Renal cortical epithelial cell (primary cell): Measurements from ENCODE around the gene RADIL. TPM values are rescaled to one million over a fixed set of nuclear protein-coding genes. Genes with fewer than 3 reads are reported as not detected.

ENCODE experiments used
- DNase-seq: peaks from one replicate; pipeline ENCODE4 v3.0.0-alpha.2; 2011; ENCODE audit warnings: low read depth
- total RNA-seq: library from RNA; depleted of rRNA; stranded (reverse); fragments of >200 nt; gene quantifications from 2 replicates; pipeline ENCODE4 v1.2.3, GENCODE V29; 2014

RADIL gene
- total RNA-seq, 1 donor from 2014 or later: not detected

DNA sequence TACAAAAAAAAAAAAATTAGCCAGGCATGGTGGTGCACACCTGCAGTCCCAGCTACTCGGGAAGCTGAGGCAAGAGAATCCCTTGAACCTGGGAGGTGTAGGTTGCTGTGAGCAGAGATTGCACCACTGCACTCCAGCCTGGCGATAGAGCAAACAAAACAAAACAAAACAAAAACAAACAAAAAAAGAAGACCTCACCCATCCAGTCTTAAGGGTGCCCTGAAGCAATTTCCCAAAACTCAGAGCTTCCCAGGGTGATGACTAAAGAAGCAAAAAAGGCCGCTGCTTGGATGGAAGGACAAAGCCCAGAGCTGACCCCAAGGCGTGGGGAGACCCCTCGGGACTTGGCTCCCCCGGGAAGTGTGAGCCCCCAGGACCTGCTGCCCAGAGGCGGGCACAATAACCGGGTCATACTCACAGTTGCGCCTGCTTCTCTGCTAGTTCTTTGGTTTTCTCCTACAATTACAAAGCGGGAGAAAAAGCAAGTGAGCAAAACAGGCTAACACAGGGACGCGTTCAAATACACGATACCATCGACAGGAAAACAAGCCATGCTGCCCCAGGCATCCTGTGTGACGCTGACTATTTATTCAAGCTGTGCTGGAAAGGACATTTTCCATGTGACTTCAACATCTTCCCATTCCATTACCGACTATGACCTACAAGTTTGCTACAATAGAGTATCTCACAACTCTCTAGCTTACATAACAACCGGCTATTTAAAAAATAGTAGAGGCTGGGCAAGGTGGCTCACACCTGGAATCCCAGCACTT is 51.6 kb downstream of the RADIL start:
- no peak for DNase-seq

DNA sequence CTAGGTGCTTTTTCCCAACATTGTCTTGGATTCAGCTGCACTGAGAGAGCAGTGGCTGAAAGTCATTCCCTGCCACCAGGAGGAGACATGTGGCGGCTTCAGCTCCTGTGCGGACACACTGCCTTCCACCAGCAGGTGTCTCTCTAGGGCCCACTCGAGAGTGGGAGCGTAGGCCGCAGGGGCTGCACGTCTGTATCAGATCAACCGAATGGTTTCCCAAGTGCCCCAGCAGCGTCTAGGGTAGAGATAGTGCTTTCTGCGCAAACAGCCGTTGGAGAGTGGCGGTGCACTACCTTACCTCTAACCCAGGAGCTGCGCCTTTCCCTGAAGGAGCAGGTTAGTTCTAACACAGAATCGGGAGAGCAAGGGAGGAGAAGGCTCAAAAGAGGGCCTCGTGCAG is 53.3 kb downstream of the RADIL start:
- DNase-seq: peak; percentile 40

DNA sequence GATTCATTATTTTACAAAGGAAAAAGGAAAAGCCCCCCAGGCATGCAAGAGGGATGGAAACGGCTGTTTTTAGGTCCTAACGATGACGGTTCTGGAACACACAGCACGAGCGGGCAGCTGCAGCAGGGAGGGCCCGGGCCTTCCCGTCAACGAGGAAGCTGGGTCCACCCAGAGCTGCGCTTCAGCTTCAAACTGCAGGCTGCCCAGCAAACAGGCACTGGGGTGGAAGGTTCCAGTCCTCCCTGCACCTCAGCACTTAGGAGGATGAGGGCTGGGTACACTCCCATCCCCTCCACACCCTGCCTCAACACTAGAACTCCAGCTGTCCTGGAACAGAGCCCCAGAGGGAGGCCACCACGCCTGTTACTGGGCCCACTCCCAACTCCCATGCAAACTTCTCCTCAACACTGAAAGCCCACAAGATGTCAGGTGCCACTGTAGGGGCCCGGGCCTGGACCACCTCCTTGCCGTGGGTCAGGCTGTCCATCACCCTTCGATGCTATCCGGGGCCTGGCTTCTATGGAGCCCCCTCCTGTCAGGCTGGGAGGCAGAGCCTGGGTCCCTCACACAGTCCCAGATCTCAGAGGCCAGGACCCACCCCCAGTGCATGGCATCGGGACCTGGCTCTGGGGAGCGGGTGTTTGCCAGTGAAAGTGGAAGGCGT is 54.7 kb downstream of the RADIL start:
- DNase-seq: no peak

DNA sequence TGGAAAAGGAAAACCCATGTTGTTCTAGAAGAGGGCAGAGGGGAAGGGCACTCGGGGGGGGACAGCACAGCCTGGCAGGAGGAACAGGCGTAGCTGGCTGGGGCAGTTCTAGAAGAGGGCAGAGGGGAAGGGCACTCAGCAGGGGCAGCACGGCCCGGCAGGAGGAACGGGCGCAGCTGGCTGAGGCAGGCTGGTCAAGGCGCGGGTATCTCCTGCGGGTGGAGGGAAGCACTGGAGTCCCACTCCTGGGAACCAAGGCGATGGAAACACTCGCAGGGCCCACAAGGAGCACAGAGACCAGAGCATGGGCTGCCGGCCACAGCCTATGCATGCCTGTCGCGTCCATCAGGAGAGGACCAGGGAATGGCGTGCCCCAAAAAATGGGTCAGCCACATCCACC is 58.4 kb downstream of the RADIL start:
- no peak for DNase-seq

DNA sequence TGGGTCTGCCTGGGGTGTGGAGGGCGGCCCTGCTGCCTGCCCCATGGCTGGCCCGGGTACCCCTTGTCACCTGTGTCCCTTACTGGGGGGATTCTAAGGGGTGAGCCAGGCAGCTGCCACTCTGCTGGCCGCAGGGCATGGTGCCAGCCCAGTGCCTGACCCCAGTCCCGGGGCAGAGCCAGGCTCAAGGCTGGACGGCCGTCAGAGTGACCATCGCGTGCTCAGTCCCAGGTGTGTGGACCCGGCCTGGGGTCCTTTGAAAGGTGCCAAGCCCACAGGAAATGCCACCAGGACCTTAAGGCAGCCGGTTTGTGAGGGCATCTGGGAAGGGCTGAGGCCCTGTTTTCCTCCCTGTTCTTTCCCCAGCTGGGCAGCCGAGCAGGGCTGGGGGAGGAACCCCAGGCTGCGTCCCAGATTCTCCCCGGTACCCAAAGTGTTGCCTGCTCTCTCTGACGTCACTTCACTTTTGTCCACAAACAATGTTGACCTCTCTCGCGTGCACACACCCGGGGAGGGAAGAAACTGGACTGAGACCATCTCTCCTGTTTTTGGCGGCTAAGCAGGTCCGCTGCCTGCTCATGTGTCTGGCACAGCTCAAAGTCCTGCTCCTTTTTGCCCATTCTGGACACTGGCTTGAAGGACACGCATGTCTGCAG is 59.3 kb downstream of the RADIL start:
- no peak for DNase-seq

DNA sequence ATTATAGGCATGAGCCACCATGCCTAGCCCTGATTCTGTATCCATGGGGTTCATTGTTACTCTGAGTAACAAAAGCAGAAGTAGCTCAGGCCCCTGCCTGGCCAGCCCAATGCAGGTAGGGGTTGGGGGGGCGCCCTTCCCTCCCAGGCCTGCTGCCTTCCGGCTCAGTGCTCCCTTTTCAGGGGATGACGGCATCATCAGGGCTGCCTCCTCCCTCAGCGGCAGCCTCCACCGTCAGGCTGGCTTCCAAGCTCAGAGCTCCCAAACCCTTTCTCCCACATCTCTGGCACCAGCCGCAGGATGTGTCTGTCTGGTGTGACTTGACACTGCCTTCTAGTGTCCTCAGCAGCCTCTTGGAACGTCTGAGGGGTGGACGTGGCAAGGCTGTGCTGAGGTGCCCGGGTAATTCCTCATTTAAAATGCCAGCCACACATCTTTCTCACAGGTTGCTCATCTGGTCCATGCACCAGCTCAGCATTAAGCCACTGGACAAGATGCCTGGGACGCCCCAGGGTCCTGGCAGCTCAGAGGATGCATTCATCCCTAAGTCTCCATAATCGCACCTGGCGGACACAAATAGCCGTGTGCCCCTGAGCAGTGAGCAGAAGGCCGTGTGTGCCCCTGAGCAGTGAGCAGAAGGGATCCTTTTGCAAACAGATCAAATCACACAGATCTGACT is 59.9 kb downstream of the RADIL start:
- no peak for DNase-seq

DNA sequence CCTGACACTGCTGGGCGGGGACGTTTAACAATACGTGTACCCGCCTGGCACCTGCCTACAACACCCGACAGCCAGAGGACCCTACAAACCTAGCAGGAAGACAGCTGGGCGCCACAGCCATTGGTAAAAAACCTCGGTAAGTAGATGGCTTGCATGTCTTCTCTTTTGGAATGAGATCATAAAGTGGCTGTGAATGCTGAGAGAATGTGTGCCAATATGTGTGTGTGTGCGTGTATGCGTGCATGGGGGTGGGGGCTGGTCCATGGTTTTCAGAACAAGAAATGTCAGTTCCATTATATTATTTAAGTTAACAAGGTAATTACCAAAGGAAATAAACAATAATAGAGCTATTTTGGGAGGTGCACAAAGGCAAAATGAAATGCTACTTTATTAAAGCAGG is 60.8 kb downstream of the RADIL start:
- DNase-seq: no peak

DNA sequence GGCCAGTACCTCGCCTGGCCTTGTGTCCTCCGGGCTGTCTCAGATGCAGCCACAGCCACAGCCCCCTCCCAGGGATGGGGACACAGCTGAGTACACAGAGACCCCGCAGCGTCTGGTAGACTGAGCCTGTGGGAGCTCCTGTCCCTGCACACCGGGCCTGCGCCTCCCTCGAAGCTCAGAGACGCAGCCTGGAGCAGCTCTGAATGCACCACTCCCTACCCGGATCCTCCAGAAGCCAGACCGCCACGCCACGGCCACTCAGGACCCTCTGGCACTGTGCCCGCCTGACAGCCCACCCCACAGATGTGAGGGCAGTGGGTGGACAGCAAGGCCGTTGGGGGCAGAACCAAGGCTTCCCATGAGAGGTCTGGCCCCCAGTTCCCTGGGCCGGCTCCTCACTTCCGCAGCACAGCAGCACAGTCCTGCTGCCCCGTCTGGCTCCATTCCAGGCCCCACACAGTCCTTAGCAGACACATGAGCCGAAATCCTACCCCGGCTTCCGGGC is 62.5 kb downstream of the RADIL start:
- DNase-seq: no peak

DNA sequence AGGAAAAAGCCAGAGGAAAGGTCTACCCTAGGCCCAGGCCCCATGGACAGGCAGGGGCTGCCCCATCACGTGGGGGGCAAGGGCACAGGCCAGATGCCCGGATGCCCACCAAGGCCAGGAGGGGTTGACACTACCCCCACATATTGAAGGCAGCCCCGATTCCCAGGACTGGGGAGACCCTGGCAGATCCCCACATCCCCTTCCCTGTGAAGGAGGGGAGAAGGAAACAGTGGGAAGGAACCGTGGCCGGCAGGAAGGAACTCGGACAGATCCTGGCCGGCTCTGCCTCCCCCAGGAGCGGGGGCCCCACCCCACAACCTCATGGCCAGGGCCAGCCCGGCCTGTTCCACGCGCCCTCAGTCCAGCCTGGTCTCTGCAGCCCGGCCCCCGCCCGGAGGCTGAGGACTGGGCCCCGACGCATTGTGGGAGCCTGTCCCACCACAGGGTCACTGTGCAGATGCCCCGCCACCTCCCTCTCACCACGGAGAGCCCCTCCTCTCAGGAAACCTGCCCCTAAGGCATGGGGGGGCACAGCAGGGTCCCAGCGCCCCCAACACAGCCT is 63.0 kb downstream of the RADIL start:
- no peak for DNase-seq

DNA sequence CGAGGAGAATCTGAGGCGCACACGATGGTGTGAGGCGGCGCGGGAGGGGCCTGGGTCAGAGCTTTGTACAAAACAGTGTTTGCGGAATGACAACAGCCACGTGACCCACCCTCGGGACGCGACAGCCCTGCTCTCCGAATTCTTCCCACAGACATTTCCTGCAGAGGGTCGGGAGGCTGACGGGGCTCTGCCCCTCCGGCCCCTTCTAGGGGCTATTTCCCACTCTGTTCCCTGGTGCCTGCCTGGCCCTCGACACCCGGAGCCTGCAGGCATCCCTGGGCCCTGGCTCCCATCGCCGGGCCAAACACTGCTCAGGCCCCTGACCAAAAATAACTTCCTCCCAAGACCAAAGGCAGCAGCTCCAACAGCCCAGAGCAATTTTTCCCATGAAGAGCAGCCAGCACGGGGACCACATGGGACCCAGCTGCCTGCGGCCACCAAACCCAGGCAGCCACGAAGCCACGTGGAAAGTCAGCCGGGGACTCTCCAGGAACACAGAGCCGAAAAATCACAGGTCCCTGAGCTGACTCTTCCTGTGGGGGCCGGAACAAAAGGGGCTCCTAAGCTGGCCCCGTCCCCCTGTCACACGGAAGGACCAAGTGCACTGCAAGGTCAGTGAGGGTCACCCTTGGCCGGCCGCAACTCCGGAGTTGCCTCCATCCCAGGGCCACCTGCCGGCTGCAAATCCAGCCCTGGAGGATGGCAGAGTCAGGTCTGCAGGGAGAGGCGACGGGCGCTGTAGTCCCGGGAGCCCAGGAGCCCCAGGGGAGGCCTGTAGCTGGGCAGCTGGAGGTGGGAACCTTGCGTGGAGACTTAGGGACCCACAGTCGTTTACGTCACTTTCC is 63.7 kb downstream of the RADIL start:
- no peak for DNase-seq

DNA sequence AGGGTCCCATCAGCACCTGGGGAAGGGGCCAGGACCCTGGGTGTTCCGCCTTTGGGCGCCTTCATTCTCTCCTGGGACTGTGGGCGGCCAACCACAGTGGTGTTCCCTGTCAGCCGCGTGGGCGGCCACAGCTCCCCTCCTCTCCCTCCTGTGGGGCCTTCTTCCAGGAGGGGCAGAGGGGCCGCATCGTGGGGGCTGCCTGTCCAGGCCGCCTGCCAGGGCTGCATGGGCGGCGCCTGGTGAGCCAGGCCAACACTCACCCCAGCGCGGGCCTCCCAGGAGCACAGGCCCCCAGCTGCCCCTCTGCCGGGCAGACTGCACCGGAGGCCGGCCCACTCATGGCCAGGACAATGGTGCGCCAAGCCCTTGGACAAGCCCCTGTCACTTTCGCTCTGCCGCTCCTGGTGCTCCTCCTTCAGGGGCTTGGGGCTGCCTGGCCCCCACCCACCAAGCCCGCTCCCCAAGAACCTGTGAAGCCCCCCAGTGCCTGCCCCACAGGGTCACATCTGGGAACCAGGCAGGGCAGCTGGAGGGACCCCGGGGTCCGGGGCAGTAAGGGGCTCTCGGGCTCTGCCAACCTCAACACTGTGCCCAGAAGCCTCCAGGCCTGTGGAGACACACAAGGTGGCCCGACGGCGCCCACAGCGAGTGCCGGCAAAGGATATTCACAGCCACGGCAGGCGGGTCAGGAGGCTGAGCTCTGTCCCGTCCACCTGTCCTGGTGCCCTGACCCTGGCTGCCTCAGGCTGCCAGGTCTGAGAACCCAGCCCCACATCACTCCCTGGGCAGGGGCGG is 65.3 kb downstream of the RADIL start:
- no peak for DNase-seq

DNA sequence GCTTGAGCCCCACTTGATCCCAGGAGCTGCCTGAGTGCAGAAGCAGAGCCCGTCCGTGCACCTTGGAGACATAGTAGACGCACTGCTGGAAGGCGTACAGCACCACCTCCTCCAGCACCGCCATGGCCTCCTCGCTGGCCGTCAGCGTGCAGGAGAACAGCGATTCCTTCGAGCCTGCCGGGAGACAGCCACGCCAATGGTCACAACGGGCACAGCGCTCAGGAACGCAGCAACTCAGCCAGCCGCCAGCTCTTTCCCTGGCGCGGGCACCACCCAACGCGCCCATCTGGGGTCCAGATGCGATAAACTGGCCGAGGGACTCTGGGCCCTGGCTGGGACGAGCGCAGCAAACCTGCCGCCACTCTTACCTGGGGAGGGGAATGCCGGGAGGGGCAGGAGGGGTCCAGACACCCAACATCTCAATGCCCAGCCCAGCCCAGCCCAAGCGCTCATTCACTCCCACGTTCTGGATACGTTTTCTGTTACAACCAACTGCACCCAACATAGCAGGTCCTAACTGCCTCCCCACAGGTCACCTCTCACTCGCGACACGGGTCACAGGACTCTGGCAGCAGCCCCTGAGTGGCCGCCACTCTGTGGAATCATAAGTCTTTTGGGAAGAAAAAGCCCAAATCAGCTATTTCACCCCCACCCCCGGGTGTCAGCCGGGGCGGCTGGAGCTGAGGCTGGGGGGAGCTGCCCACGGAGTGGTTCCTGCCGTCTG is 66.2 kb downstream of the RADIL start:
- DNase-seq: no peak

DNA sequence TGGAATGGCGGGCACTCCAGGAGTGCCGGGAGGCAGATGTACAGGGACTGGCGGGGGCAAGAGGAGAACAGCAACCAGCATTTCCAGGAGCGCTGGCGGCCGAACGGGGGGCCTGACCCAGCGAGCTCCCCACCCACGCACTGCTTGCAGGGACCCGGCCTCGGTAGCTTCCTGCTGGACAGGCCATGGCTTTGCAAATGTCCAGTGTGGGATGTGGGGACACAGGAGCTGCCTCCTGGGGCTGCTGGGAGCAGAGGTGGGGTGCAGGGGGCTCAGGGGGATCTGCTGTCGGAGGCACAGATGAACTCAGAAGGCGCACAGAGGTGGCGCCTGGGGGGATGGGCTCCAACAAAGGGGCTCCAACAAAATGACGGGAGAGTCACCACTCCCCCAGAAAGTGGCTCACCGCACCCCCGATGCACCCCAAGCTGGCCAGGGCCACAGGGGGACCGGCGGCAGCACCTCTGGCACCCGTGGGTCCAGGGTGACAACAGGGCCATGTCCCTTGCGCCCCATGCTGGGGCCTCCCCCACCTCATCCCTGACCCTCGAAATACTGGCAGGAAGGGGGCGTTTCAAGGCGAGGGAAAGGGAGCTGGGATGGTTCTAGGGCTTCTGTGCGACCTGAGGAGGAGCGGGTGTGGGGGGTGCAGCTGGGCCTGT is 67.0 kb downstream of the RADIL start:
- DNase-seq: no peak

DNA sequence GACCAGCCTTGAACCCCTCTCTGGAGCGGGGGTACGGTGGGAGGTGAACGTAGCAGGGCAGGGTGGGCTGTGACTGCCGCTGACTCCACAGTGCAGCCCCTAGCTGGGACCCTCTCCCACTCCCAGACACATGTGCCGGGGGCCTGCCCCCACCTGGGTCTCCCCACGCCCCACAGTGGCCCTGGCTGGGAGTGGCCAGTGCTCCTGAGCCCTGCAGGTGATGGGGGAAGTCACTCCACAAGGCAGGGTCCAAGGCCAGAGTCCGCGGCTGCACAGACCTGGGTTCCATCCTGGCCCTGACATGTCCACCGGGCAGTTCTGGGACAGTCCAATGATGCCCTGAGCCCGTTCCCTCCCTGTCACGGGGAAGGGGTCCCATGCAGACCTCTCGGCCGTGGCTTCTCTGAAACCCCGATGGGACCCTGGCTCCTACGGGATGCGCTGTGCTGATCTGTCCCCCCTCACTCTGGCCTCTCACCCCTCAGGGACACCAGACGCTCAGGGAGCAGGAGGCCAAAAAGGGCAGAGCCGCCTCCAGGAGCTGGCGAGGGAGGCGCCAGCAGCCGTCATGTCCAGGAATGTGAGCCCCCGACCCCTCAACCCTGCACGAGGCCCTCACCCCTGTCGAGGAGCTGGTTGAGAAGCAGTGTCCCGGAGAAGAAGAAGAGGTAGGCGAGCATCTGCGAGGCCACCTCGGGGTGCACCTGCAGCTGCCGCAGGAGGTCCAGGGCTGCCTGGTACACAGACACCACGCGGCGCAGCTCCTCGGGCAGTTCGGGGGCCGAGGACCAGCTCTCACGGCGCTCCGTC is 67.7 kb downstream of the RADIL start:
- no peak for DNase-seq

DNA sequence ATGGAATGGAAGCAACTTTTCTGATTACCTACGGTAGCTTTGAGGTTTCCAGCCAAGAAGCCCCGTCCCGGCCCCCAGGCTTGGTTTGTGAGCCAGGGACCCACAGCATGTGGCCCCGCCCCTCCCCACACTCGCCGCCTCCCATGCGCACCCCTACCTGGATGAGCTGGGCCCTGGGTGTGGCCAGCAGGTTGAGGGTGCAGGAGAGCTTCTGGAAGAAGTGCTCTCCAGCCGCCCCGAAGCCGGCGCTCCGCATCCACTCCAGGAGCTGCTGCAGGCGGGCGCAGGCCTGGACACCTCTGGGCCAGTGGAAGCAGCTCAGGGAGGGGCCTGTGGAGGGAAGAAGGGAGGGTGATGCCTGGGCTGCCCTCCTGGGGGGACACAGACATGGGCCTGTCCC is 68.4 kb downstream of the RADIL start:
- DNase-seq: no peak

DNA sequence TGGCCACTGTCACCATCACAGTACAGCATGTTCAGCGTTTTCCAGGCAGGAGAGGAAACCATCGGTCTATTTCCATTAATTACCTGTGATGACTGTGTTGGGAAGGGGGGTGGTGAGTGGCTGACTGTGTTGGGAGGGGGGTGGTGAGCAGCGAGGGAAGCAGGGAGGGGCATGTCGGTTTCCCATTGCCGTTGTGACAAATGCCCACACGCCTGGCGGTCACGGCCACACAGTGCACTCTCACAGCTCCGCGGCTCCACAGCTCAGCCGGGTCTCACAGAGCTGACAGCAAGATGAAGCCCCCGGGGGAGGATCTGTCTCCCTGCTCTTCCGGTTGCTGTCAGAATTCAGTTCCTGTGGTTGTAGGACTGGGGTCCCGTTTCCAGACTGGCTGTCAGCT is 69.1 kb downstream of the RADIL start:
- DNase-seq: no peak

DNA sequence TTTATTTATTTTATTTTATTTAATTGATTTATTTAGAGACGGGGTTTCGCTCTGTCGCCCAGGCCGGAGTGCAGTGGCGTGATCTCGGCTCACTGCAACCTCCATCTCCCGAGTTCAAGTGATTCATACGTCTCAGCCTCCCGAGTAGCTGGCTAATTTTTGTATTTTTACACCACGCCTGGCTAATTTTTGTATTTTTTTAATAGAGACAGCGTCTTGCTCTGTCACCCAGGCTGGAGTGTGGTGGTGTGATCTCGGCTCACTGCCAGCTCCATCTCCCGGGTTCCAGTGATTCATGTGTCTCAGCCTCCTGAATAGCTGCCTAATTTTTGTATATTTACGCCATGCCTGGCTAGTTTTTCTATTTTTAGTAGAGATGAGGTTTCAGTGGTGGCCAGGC is 73.8 kb downstream of the RADIL start:
- peak; percentile 59 for DNase-seq

DNA sequence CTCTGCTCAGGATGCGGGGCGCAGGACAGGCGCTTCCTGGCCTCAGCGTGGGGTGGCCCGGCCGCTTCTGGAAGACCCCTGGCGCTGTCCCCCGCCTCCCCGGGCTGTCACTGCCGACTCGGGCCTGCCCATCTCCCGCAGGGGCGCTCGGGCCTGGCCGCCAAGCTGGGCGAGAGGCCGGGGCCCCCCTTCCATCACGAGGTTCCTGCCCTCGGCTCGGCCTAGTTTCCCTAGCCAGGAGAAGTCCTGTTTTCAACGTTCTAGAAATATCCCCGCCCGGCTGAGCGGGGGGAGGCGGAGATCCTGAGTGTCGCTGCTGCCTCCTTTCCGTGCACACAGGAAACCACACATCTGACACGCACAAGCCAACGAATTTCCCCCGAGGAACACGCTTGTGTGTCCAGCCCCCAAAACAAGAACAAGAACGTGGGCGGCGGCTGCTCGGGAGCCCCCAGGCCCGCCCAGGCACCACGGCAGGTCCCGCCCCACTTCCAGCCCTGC is 74.4 kb downstream of the RADIL start:
- DNase-seq: no peak
